GM19468 (cell line): ENCODE results near the gene PBLD.
"Not testable (repeated sequence)": the region's sequence is repeated elsewhere in the genome, so short reads cannot be mapped to it uniquely, and the experiment has no call there.

Experiments
- ATAC-seq: cut with Tn5 transposase; IDR thresholded peaks from one replicate; pipeline ENCODE4 v1.9.1; 2021; ENCODE audit warnings: mild to moderate bottlenecking, moderate library complexity, moderate number of reproducible peaks; ENCODE audit not compliant: unreplicated experiment; ENCODE audit errors: extremely low read depth

Gene PBLD

GRCh38 chr10:68331455-68332258 is 1.1 kb downstream of the PBLD start, which contains the start of gene HNRNPH3:
TSS of gene HNRNPH3 (plus strand) at chr10:68332064. CDS start at chr10:68337222, 5,158 bp downstream.
- ATAC-seq, result peak; percentile 69

- no peak for ATAC-seq
These were observed 1.8 kb downstream of the PBLD start for GRCh38 chr10:68330852-68331454.

- no peak for ATAC-seq
These were observed 3.2 kb downstream of the PBLD start for GRCh38 chr10:68329506-68329861.

DNA sequence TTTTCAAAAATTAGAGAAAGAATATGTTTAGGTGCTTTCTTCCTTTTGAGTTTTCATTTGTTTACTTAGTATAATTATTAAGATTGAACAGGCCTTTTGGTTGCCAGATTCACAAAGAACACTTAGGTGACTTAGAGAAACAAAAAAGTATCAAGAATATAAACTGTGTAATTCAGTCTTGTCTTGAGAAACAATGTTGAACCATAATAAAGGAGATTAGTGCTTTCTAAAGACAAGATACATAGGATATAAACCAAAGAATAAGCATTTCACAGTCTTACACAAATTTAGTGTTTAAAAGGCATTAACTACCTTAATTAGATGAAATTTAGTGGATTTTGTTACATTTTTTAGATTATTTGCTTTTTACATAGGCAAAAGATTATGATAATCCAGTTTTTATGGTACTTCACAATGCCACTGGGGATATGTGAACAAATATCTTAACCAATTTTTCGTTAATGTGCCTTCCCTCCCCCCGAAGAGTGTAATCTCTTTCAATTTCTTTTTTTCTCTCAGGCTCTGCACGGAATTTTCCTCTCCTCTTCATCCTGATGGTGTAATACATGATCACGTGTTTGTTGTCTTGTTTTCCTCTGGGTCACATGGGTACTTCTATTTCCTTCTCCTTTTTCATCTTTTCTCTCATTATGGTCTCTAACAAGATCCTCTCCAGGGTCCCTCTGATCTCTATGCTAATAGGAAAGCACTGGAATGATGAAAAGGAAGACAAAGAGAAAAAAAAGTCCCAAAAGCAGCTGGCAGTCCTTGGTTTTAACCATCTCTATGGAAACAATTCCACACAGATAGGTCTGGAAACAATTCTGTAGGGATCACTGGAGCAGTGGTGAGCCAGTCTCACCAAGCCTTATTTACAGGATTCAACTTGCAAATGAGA is 4.6 kb downstream of the PBLD start:
- ATAC-seq, result no peak

DNA sequence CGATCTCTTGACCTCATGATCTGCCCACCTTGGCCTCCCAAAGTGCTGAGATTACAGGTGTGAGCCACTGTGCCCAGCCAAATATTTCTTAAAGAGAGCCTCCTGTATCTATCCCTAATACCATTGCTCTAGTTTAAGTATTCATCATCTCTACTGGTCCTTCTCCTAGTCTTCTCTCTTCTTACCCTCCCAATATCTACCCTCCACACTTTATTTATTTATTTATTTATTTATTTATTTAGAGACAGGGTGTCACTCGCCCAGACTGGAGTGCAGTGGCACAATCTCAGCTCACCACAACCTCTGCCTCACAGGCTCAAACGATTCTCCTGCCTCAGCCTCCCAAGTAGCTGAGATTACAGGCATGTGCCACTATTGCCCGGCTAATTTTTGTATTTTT is 8.3 kb downstream of the PBLD start:
- ATAC-seq, result not testable (repeated sequence)

- no peak for ATAC-seq
These were observed 14.2 kb downstream of the PBLD start for GRCh38 chr10:68318331-68319059.

DNA sequence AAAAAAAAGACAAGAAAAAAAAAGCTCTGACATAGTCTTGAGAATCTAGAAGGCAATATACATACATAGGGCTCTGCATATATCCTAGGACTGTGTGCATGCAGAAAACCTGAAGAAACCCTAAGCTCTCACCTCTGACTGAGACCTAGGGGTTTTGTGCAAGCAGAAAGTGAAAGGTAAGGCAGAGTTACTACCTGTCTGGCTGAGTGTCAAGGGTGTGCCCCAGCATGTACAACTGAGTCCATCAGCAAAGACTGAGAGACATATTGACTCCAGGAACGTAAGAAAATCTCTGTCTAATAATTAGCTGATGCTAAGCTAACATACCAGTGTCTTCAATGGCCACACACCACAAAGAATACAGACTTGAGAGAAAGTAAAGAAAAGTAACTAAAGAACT is 17.1 kb downstream of the PBLD start:
- no peak for ATAC-seq

GRCh38 chr10:68314930-68315329 is 17.8 kb downstream of the PBLD start:
- not testable (repeated sequence) for ATAC-seq

DNA sequence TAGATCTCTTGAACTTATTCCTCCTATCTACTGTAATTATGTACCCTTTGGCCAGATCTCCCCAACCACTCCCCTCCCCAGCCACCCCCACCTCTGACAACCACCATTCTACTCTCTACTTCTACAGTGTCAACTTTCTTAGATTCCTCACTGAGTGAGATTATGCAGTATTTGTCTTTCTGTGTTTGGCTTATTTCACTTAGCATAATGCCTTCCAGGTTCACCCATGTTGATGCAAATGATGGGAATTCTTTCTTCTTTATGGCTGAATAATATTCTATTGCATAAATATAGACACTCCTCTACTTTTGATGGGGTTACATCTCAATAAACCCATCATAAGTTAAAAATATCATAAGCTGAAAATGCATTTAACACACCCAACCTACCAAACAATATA is 22.2 kb downstream of the PBLD start:
- ATAC-seq, result no peak

DNA sequence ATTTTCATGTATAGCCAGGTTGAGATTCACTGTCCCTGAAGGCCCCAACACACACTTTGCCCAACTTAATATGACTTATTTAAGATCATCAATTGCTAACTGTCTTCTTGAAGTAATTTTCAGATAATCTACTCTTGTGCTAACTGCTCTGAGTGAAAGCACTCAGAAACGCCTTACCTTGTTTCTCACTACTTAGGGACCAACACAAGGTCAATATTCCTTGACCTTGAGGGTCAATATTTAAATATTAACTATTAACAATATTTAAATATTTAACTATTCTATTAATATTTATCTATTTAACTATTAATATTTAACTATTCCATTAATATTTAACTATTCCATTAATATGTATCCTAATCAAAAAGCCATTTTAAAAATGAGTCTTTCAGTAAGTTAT is 26.9 kb downstream of the PBLD start:
- ATAC-seq, result no peak

DNA sequence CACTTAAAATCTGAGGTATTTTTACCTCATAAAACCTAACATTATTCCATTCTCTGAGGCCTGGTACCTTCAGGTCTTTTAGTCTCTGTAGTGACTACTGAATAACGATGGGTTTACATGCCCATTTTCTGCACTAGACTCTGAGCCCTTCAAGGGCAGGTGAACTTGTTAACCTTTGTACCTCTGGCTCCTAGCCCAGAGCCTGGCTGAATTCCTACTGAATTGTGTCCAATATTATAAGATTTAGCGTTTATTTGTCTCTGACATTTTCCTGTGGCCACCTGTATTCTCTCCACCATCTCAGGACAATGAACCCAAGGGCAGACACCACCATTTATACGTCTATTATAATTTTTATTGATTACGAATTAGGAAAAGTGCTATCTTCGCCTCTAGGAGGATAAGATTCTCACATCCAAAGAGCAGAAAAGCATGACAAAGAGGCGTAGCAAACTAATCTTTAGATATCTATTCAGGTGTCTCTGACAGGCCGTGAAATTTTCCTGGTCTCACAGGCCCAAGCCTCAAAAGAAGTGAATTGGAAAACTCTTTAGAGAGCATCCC is 28.8 kb downstream of the PBLD start:
- no peak for ATAC-seq

DNA sequence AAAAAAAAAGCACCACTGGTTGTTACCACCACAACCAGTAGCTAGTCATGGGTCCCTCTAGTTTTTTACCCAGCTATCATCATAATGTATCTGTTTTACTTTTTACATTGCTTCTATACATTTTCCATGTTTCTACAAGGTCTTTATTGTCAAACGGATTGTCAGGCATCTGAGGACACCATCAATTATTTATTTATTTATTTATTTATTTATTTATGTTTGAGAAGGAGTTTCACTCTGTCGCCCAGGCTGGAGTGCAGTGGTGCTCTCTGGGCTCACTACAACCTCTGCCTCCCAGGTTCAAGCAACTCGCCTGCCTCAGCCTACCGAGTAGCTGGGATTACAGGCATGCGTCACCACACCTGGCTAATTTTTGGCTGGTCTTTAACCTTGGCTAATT is 29.9 kb downstream of the PBLD start:
- ATAC-seq, result no peak

DNA sequence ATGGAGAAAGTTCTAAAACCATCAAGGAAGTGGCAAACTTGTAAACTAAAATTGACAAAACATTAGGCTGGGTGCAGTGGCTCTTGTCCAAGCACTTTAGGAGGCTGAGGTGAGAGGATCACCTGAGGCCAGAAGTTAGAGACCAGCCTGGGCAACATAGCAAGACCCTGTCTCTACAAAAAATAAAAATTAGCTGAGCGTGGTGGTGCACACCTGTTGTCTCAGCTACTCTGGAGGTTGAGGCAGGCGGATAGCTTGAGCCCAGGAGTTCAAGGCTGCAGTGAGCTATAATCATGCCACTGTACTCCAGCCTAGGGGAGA is 30.3 kb downstream of the PBLD start:
- ATAC-seq, result no peak

GRCh38 chr10:68301790-68302502 is 30.8 kb downstream of the PBLD start:
- peak; percentile 18 for ATAC-seq

- no peak for ATAC-seq
These were observed 31.4 kb downstream of the PBLD start for GRCh38 chr10:68301301-68301700.

- no peak for ATAC-seq
These were observed 35.7 kb downstream of the PBLD start for GRCh38 chr10:68296843-68297663.

GRCh38 chr10:68290736-68291135 is 42.0 kb downstream of the PBLD start:
- no peak for ATAC-seq

DNA sequence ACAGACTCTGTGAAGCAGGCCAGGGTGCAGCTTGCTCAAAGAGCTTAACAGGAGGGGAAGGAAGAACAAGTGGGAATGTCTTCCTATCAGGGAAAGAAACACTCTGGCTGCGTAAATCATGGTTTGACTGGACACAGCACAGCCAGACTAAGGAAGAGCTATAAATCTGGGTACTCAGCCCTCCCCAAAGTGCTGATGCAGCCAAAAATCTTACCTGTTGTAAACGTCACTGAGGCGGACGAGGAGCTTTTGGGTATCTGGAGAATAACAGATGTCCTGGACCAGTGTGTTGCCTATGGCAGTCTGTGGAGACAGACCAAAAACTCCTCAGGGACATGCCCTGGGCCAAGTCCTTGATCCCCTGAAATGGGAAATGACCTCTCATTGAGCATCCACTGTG is 44.0 kb downstream of the PBLD start:
- ATAC-seq, result no peak
